K562 (cell line): ENCODE measurements around the gene ZC3H13. TPM values are rescaled to one million over a fixed set of nuclear protein-coding genes. Genes with fewer than 3 reads are reported as not detected.

ENCODE experiments used
- BHLHE40 ChIP-seq: IDR thresholded peaks from 2 replicates; pipeline ENCODE4 v1.6.1; 2011; ENCODE audit warnings: low read length, improper control_type of control experiment
- BRF2 ChIP-seq: IDR thresholded peaks from 3 replicates; pipeline ENCODE4 v1.6.1; 2011; ENCODE audit warnings: borderline replicate concordance, mild to moderate bottlenecking; ENCODE audit not compliant: insufficient read length, insufficient read depth
- CCNT2 ChIP-seq: IDR thresholded peaks from 2 replicates; pipeline ENCODE4 v1.6.1; 2011; ENCODE audit warnings: borderline replicate concordance, low read depth, mild to moderate bottlenecking, moderate library complexity, mixed read lengths, low read length; ENCODE audit not compliant: insufficient read length; ENCODE audit errors: extremely low read depth
- EP400 ChIP-seq: fragments of 450-650 bp; IDR thresholded peaks from 2 replicates; pipeline ENCODE4 v1.6.1; 2017; ENCODE audit warnings: antibody characterized with exemption, mild to moderate bottlenecking, moderate library complexity
- HMG20B ChIP-seq: fragments of 250-450 bp; sonication (Bioruptor Pico); IDR thresholded peaks from 2 replicates; pipeline ENCODE4 v1.5.0; 2021; ENCODE audit warnings: mild to moderate bottlenecking
- KLF6 ChIP-seq: fragments of 250-450 bp; sonication (Bioruptor Pico); IDR thresholded peaks from 2 replicates; pipeline ENCODE4 v1.4.0; 2020; ENCODE audit warnings: mild to moderate bottlenecking, moderate library complexity, borderline replicate concordance
- MAFK ChIP-seq: IDR thresholded peaks from 2 replicates; pipeline ENCODE4 v1.6.1; 2011; ENCODE audit warnings: low read length, improper control_type of control experiment
- MAX ChIP-seq: sonication (generic); formaldehyde crosslinking; IDR thresholded peaks from 2 replicates; pipeline ENCODE4 v1.9.0; 2022; ENCODE audit warnings: mild to moderate bottlenecking, missing genetic modification reagents
- NCOA4 ChIP-seq: fragments of 450-650 bp; IDR thresholded peaks from 2 replicates; pipeline ENCODE4 v1.6.1; 2018; ENCODE audit warnings: mild to moderate bottlenecking; ENCODE audit not compliant: partially characterized antibody
- NELFE ChIP-seq: IDR thresholded peaks from 2 replicates; pipeline ENCODE4 v1.6.1; 2011; ENCODE audit warnings: mild to moderate bottlenecking; ENCODE audit not compliant: insufficient read depth, insufficient read length
- NFRKB ChIP-seq: fragments of 450-650 bp; IDR thresholded peaks from 2 replicates; pipeline ENCODE4 v1.6.1; 2016; ENCODE audit warnings: low read depth
- NR2C1 ChIP-seq, 2 experiments: fragments of 450-650 bp; IDR thresholded peaks; 2 replicates each; pipeline ENCODE4 v1.6.1; 2017; ENCODE audit warnings: mild to moderate bottlenecking in 2 of 2, antibody characterized with exemption in 1 of 2, inconsistent platforms in 1 of 2, missing compliant biosample characterization in 1 of 2, missing genetic modification characterization in 1 of 2
- PML ChIP-seq: IDR thresholded peaks from 2 replicates; pipeline ENCODE4 v1.6.1; 2012; ENCODE audit warnings: low read length, inconsistent platforms
- RBM14 ChIP-seq: fragments of 200-400 bp; formaldehyde crosslinking; IDR thresholded peaks from 2 replicates; pipeline ENCODE4 v1.6.1; 2018; ENCODE audit warnings: low read depth, mild to moderate bottlenecking, low read length, moderate library complexity, borderline replicate concordance; ENCODE audit not compliant: insufficient read depth
- RBM39 ChIP-seq: fragments of 200-400 bp; formaldehyde crosslinking; optimal IDR thresholded peaks from 2 replicates; pipeline ENCODE3; 2018; ENCODE audit warnings: low read depth, low read length
- RNF2 ChIP-seq: sonication (generic); IDR thresholded peaks from 2 replicates; pipeline ENCODE4 v1.6.1; 2016
- TAL1 ChIP-seq: fragments of 450-650 bp; IDR thresholded peaks from 2 replicates; pipeline ENCODE4 v1.6.1; 2016; ENCODE audit warnings: mild to moderate bottlenecking
- TEAD1 ChIP-seq, 2 experiments: fragments of 450-650 bp in 1 of 2; sonication (generic) in 1 of 2; formaldehyde crosslinking; IDR thresholded peaks; 2 replicates each; pipeline versions ENCODE4 v1.4.0 to v1.8.0; 2020 to 2022; ENCODE audit warnings: mild to moderate bottlenecking in 2 of 2, missing genetic modification reagents in 1 of 2
- TOE1 ChIP-seq, 2 experiments: fragments of 450-650 bp in 1 of 2; sonication (generic) in 1 of 2; formaldehyde crosslinking in 1 of 2; IDR thresholded peaks; 2 replicates each; pipeline versions ENCODE4 v1.7.1 to v1.8.0; 2016 to 2022; ENCODE audit warnings: borderline replicate concordance in 2 of 2, mild to moderate bottlenecking in 2 of 2, antibody characterized with exemption in 1 of 2, inconsistent platforms in 1 of 2, low read depth in 1 of 2, missing genetic modification reagents in 1 of 2, moderate library complexity in 1 of 2
- XRCC4 ChIP-seq: IDR thresholded peaks from one replicate; pipeline ENCODE4 v1.6.1; 2011; ENCODE audit not compliant: insufficient read depth, insufficient read length; ENCODE audit errors: extremely low read depth
- ZNF41 ChIP-seq: fragments of 250-450 bp; sonication (Bioruptor Pico); conservative IDR thresholded peaks from 2 replicates; pipeline ENCODE4 v1.4.0; 2020; ENCODE audit warnings: mild to moderate bottlenecking
- ZNF444 ChIP-seq: fragments of 250-450 bp; sonication (Bioruptor Pico); IDR thresholded peaks from 2 replicates; pipeline ENCODE4 v1.4.0; 2020; ENCODE audit warnings: mild to moderate bottlenecking, moderate library complexity
- ZNF445 ChIP-seq: fragments of 250-450 bp; sonication (Bioruptor Pico); IDR thresholded peaks from 2 replicates; pipeline ENCODE4 v1.4.0; 2020; ENCODE audit warnings: low read depth, mild to moderate bottlenecking, moderate library complexity
- polyA plus RNA-seq, 8 experiments: library from polyadenylated mRNA; depleted of rRNA in 4 of 8; stranded (reverse) in 5 of 8; unstranded in 3 of 8; fragments of >200 nt; fragmentation: Nextera tagmentation in 2 of 8; fragmentation: Illumina TruSeq in 1 of 8; extraction: Ambion mirVana in 2 of 8; extraction: Trizol in 1 of 8; gene quantifications; 2 replicates each; pipeline versions ENCODE4 v1.2.1 to v1.2.3, GENCODE V29; 2011 to 2014; ENCODE audit warnings: inconsistent platforms in 1 of 8, missing spikeins in 1 of 8
- total RNA-seq, 7 experiments: library from RNA; depleted of rRNA in 6 of 7; stranded (reverse); fragments of >200 nt in 6 of 7; fragmentation: Illumina TruSeq in 2 of 7; extraction: Trizol in 2 of 7; gene quantifications; 2 replicates each; pipeline versions ENCODE4 v1.2.1 to v1.2.3, GENCODE V29; 2011 to 2021; ENCODE audit warnings: low replicate concordance in 1 of 7
- TF ChIP-seq, protein P1 (sequence below): fragments of 250-450 bp; sonication (Bioruptor Pico); IDR thresholded peaks from 2 replicates; pipeline ENCODE4 v1.8.0; 2022; ENCODE audit warnings: moderate library complexity, mild to moderate bottlenecking, inconsistent platforms

ZC3H13 gene
- total and polyA plus RNA-seq, 9 of the 15 experiments (the other 6 are each of a cell fraction or from before 2014, with no cell fraction given), result 4.9 to 27.6 (median 12.1) TPM

DNA sequence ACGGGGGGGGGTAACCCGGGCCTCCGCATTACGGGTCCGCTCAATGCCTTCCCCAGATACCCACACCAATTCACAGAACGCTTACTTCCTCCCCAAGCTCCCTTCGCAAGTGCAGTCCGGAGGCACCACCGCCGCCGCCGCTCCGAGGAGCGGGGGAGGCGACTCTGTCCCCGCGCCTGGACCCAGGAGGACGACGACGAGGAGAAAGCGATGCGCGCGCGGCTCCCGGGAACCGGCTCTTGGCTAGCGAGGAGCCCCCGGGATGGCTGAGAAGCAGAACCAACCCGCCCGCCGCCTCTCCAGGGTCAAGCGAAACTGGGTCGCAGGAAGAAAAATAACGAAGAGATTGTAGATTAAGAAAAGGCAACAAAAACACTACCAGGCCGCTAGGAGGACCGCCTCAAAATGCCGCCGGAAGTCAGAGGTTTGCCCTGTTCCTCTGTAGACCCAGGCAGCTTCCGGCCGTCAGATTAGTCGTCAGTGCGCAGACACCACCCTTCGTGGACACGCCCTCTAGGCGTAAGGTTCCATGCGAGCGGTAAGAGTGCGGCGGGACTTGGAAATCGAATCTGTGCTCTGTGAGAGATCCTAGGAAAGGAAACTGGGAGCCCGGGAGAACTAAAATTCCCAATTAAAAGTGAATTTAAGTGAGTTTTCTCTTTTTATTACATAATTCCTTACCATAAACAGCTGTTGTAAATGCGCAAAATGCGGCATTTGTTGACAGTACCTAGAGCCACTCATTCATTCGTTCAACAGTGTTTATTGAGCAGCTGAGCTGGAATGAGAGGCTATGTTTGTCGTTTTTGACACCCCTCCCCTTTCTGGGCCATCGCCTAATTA, at the start of gene ZC3H13 (continued):
- TF ChIP-seq CCNT2 (no peak), TOE1 (IDR thresholded peaks at IDR 0.05; ENCODE audit: borderline replicate concordance) (no peak), TOE1 (CRISPR knock-in tag; IDR thresholded peaks at IDR 0.05; ENCODE audit: borderline replicate concordance, low read depth) (no peak), ZNF445 (CRISPR knock-in tag) (no peak), PML (peak; percentile 53; the same call in 1 of the 2 replicates), TAL1 (no peak), RNF2 (no peak; the same call in 1 of the 2 replicates), NELFE (no peak), MAX (CRISPR knock-in tag) (no peak), NR2C1 (IDR thresholded peaks at IDR 0.05) (0 out of 2 replicates have a peak, but pooled peaks have one; percentile 48), NR2C1 (tag; IDR thresholded peaks at IDR 0.05) (peak; percentile 75), RBM14 (no peak), KLF6 (CRISPR knock-in tag) (no peak), HMG20B (CRISPR knock-in tag) (no peak), MAFK (no peak), XRCC4 (no peak), ZNF444 (no peak), TEAD1 (CRISPR knock-in tag; IDR thresholded peaks at IDR 0.05) (no peak), ZNF41 (CRISPR knock-in tag) (no peak), BHLHE40 (no peak), NCOA4 (no peak), BRF2 (no peak), RBM39 (no peak), NFRKB (0 out of 2 replicates have a peak, but pooled peaks have one; percentile 27), EP400 (peak; percentile 82)
- TF ChIP-seq, protein P1, sequence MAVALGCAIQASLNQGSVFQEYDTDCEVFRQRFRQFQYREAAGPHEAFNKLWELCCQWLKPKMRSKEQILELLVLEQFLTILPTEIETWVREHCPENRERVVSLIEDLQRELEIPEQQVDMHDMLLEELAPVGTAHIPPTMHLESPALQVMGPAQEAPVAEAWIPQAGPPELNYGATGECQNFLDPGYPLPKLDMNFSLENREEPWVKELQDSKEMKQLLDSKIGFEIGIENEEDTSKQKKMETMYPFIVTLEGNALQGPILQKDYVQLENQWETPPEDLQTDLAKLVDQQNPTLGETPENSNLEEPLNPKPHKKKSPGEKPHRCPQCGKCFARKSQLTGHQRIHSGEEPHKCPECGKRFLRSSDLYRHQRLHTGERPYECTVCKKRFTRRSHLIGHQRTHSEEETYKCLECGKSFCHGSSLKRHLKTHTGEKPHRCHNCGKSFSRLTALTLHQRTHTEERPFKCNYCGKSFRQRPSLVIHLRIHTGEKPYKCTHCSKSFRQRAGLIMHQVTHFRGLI (CRISPR knock-in tag), result no peak
